Left lung (tissue), 10 donors: ENCODE measurements around the gene TOP1. TPM values are rescaled to one million over a fixed set of nuclear protein-coding genes. Genes with fewer than 3 reads are reported as not detected.
A peak's percentile ranks its signal among the peaks of the same experiment; 100 is the strongest.

ENCODE experiments used
- ATAC-seq: fragments of 200-7000 bp; cut with Tn5 transposase; one replicate; pipeline ENCODE4 v1.9.1; 2020; ENCODE audit warnings: moderate library complexity
- DNase-seq, 4 donors: peaks; one replicate each; pipeline ENCODE4 v3.0.0-alpha.2; 2013 to 2020
- H3K27ac ChIP-seq, 2 donors: fragments of 200-600 bp; sonication (generic) in 1 of 2; one replicate each; pipeline versions ENCODE4 v1.5.0 to v1.8.0; 2020 to 2021
- H3K27me3 ChIP-seq, 2 donors: fragments of 200-600 bp; sonication (generic) in 1 of 2; one replicate each; pipeline versions ENCODE4 v1.5.0 to v1.8.0; 2020 to 2021
- H3K36me3 ChIP-seq, 2 donors: fragments of 200-600 bp; sonication (generic) in 1 of 2; one replicate each; pipeline versions ENCODE4 v1.5.0 to v1.8.0; 2020 to 2021
- H3K4me1 ChIP-seq, 2 donors: fragments of 200-600 bp; one replicate each; pipeline ENCODE4 v1.8.0; 2021
- H3K4me3 ChIP-seq, 2 donors: fragments of 200-600 bp; sonication (generic) in 1 of 2; one replicate each; pipeline versions ENCODE4 v1.5.0 to v1.8.0; 2020 to 2021; ENCODE audit warnings: mild to moderate bottlenecking in 1 of 2
- H3K9me3 ChIP-seq, 2 donors: fragments of 200-600 bp; sonication (generic) in 1 of 2; one replicate each; pipeline versions ENCODE4 v1.5.0 to v1.8.0; 2020 to 2021
- intact Hi-C, 2 donors: fragments of 100-400 bp; cut with DNase I; formaldehyde crosslinking; loops; one replicate each; pipeline versions ENCODE4 v1.11.2 to v1.14.2; 2022
- polyA plus RNA-seq, 6 donors: library from polyadenylated mRNA; unstranded; fragments of 120-200 nt; gene quantifications; one replicate each; pipeline ENCODE4 v1.2.1, GENCODE V29; 2013; ENCODE audit not compliant: insufficient read length in 6 of 6
- total RNA-seq, 2 donors: library from RNA; stranded (reverse); fragmentation: NEBNext Ultra II Directional; extraction: Animal tissue kit (Norgen Biotek cat#: 25700); gene quantifications; one replicate each; pipeline ENCODE4 v1.2.1, GENCODE V29; 2021
- TF ChIP-seq, protein P1 (sequence below), 2 donors: fragments of 200-600 bp; sonication (generic) in 1 of 2; IDR thresholded peaks; one replicate each; pipeline versions ENCODE4 v1.5.0 to v1.8.0; 2021; ENCODE audit warnings: antibody characterized with exemption in 2 of 2
- donor health status: DM: no; HTN: yes; CAD: no.
- donor health status: DM: no; HTN: no; CAD: no.

TOP1 gene
- total and polyA plus RNA-seq, 8 donors = 68.0 to 99.3 (median 95.5) TPM

DNA sequence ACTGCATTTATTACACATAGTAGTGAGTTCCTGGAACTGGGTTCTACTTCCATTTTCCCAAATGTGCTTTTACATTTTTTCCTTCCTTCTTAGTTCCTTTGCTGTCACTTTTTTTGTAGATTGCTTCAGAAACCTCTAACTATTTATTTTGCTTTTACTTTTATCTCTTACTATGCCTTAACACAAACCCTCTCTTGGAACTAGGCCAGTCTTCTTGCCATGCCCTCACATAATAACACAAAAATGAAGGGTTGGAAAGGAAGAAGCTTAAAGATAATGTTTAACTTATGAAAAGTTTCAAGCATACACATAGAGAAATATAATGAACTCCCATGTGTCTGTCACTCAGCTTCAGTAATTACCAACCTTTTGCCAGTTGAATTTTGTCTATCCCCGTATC is 27.1 kb downstream of the TOP1 start:
- no peaks in the 10 kb centered on the region for H3K9me3 ChIP-seq
- no peaks in the 10 kb centered on the region for H3K27me3 ChIP-seq
- TF ChIP-seq, protein P1, sequence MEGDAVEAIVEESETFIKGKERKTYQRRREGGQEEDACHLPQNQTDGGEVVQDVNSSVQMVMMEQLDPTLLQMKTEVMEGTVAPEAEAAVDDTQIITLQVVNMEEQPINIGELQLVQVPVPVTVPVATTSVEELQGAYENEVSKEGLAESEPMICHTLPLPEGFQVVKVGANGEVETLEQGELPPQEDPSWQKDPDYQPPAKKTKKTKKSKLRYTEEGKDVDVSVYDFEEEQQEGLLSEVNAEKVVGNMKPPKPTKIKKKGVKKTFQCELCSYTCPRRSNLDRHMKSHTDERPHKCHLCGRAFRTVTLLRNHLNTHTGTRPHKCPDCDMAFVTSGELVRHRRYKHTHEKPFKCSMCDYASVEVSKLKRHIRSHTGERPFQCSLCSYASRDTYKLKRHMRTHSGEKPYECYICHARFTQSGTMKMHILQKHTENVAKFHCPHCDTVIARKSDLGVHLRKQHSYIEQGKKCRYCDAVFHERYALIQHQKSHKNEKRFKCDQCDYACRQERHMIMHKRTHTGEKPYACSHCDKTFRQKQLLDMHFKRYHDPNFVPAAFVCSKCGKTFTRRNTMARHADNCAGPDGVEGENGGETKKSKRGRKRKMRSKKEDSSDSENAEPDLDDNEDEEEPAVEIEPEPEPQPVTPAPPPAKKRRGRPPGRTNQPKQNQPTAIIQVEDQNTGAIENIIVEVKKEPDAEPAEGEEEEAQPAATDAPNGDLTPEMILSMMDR (IDR thresholded peaks at IDR 0.05) = no peak
- intact Hi-C loops = no loop called here
- H3K4me3 ChIP-seq = no peak overlapping the region
- H3K27ac ChIP-seq = peak overlapping the region in 1 of 2 donors; percentile 4
- no peak for DNase-seq
- H3K36me3 ChIP-seq = no peaks in the 10 kb centered on the region
- peaks cover 43 to 83% of the 10 kb centered on the region in 2 donors for H3K4me1 ChIP-seq
- ATAC-seq = no peak

DNA sequence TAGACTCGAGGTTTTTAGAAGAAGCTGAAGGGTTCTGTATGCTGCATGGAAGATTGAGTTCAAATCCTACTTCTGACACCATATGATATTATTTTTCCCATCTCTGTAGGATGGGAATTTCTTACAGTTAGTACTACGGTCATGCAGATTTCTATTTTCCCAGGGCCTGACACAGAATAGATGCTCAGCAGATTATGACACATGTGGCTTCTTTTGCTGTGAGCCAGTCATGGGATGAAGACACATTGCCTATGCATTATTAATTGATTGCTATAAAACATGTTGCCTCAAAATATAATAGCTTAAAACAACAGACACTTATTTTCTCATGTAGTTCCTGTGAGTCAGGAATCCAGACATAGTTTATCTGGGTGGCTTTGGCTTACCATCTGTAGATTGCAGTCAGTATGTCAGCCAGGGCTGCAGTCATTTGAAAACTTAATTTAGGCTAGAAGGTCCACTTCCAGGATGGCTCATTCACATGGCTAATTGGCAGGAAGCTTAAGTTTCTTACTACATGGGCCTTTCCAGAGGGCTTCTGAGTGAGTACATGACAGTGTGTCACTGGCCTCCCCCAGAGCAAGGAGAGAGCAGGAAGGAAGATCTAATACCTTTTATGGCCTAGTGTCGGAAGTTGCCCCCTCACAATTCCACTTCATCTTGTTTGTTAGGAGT is 29.5 kb downstream of the TOP1 start:
- no peak overlapping the region for H3K4me3 ChIP-seq
- H3K4me1 ChIP-seq = peaks cover 24 to 58% of the 10 kb centered on the region in 2 donors
- ATAC-seq = peak; percentile 90
- intact Hi-C loops = no loop called here
- H3K27me3 ChIP-seq = no peaks in the 10 kb centered on the region
- TF ChIP-seq, protein P1 (IDR thresholded peaks at IDR 0.05) = no peak
- peak in 1 of 4 donors; percentile 45 for DNase-seq
- H3K27ac ChIP-seq = peak overlapping the region in 1 of 2 donors; percentile 31
- peaks cover 0 to 19% of the 10 kb centered on the region in 2 donors for H3K36me3 ChIP-seq
- no peaks in the 10 kb centered on the region for H3K9me3 ChIP-seq

DNA sequence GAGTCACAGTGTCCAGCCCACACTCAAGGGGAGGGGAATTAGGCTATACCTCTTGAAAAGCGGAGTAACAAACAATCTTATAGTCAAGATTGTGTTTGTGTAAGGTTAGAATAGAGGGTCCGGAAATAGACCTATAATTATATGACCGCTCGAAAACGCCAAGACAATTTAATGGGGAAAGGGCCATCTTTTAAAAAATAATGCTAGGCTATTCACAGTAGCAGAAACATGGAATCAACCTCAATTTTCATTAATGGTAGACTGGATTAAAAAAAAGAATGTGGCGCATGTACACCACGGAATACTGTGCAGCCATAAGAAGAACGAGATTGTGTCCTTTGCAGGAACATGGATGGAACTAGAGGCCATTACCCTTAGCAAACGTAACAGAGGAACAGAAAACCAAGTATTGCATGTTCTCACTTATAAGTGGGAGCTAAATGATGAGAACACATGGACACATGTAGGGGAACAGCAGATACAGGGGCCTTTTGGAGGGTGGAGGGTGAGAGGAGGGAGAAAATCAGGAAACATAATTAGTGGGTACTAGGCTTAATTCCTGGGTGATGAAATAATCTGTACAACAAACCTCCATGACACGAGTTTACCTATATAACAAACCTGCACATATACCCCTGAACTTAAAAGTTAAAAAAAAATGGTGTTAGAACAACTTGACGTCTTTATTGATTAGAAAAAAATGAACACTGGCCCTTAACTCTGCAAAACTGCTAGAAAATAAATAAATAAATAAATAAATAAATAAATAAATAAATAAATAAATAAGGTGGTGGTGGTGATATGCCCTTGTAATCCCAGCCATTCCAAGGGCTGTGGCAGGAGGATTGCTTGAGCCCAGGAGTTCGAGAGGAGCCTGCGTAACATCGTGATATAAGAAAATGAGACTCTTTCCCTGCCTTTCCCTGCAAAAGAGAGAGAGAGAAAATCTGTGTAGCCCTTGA is 30.3 kb downstream of the TOP1 start:
- peaks cover 0 to 19% of the 10 kb centered on the region in 2 donors for H3K36me3 ChIP-seq
- H3K27me3 ChIP-seq = no peaks in the 10 kb centered on the region
- H3K4me3 ChIP-seq = no peak overlapping the region
- intact Hi-C loops = no loop called here
- TF ChIP-seq, protein P1 (IDR thresholded peaks at IDR 0.05) = no peak
- H3K9me3 ChIP-seq = no peaks in the 10 kb centered on the region
- DNase-seq = no peak
- no peak overlapping the region for H3K27ac ChIP-seq
- no peak for ATAC-seq
- peaks cover 16 to 53% of the 10 kb centered on the region in 2 donors for H3K4me1 ChIP-seq

DNA sequence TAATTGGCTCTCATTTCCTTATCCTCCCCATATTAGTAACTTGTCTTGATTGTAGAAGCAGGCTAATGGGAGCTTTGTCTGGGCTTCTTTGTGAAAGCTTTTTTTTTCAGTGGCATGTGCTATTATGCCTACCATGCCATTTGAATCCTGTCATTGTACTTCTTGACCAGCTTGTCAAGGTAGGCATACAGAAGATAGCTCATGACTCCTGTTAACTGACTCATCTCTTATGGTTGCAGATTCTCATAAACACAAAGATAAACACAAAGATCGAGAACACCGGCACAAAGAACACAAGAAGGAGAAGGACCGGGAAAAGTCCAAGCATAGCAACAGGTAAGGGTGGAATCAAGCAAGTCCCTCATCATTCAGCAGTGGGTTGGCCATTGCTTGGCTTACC is 32.5 kb downstream of the TOP1 start:
- intact Hi-C loops = no loop called here
- no peak for ATAC-seq
- Histone ChIP-seq H3K27me3 (no peaks in the 10 kb centered on the region), H3K9me3 (no peaks in the 10 kb centered on the region), H3K27ac (no peak overlapping the region), H3K4me3 (no peak overlapping the region), H3K36me3 (peaks cover 0 to 19% of the 10 kb centered on the region in 2 donors), H3K4me1 (peaks cover 16 to 37% of the 10 kb centered on the region in 2 donors)
- no peak for DNase-seq
- TF ChIP-seq, protein P1 (IDR thresholded peaks at IDR 0.05) = no peak

DNA sequence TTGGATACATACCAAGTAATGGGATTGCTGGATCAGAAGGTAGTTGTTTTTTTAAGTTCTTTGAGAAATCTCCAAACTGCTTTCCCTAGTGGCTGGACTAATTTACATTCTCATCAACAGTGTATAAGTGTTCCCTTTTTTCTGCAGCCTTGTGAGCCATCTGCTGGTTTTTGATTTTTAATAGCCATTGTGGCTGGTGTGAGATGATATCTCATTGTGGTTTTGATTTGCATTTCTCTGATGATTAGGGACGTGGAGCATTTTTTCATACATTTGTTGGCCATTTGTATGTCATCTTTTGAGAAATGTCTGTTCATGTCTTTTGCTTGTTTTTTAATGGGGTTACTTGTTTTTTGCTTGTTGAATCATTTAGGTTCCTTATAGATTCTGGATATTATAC is 34.8 kb downstream of the TOP1 start:
- Histone ChIP-seq H3K9me3 (no peaks in the 10 kb centered on the region), H3K36me3 (peaks cover 0 to 38% of the 10 kb centered on the region in 2 donors), H3K27ac (no peak overlapping the region), H3K4me1 (peaks cover 4 to 15% of the 10 kb centered on the region in 2 donors), H3K4me3 (no peak overlapping the region), H3K27me3 (no peaks in the 10 kb centered on the region)
- TF ChIP-seq, protein P1 (IDR thresholded peaks at IDR 0.05) = no peak
- intact Hi-C loops = no loop called here
- ATAC-seq (no peak), DNase-seq (no peak)
